Astrocyte (in vitro differentiated cells and primary cell): ENCODE measurements around the gene KLHDC7A. TPM values are rescaled to one million over a fixed set of nuclear protein-coding genes. Genes with fewer than 3 reads are reported as not detected.

ENCODE experiments used
- DNase-seq: peaks from one replicate; pipeline ENCODE4 v3.0.0-alpha.2; 2010; ENCODE audit warnings: low read depth
- FAIRE-seq: peaks from 2 replicates; lab custom pipeline; 2011; peaks lifted over from hg19 to GRCh38; lab: Jason Lieb, UNC
- H2AFZ ChIP-seq: 2 replicates; pipeline ENCODE4 v1.6.0; 2012; ENCODE audit warnings: low read depth, low read length, inconsistent platforms
- H3K27ac ChIP-seq: 2 replicates; pipeline ENCODE4 v1.5.1; 2011; ENCODE audit warnings: low read depth, low read length, inconsistent platforms
- H3K27me3 ChIP-seq: 2 replicates; pipeline ENCODE4 v1.6.0; 2011; ENCODE audit warnings: low read length, inconsistent platforms; ENCODE audit not compliant: insufficient read depth
- H3K36me3 ChIP-seq: 2 replicates; pipeline ENCODE4 v1.5.1; 2011; ENCODE audit warnings: low read length, inconsistent platforms; ENCODE audit not compliant: insufficient read depth
- H3K4me1 ChIP-seq: 2 replicates; pipeline ENCODE4 v1.5.1; 2011; ENCODE audit warnings: low read length, inconsistent platforms; ENCODE audit not compliant: insufficient read depth
- H3K4me2 ChIP-seq: 2 replicates; pipeline ENCODE4 v1.6.0; 2012; ENCODE audit warnings: low read length, inconsistent platforms
- H3K4me3 ChIP-seq: 2 replicates; pipeline ENCODE4 v1.5.1; 2011; ENCODE audit warnings: low read depth, mild to moderate bottlenecking, low read length, inconsistent platforms; ENCODE audit not compliant: insufficient read depth
- H3K79me2 ChIP-seq: 2 replicates; pipeline ENCODE4 v1.6.0; 2012; ENCODE audit warnings: mild to moderate bottlenecking, low read length, inconsistent platforms; ENCODE audit not compliant: insufficient read depth
- H3K9ac ChIP-seq: 2 replicates; pipeline ENCODE4 v1.6.0; 2012; ENCODE audit warnings: mild to moderate bottlenecking, low read length, inconsistent platforms
- H3K9me3 ChIP-seq: 2 replicates; pipeline ENCODE4 v1.5.1; 2012; ENCODE audit warnings: low read depth, mild to moderate bottlenecking, low read length, inconsistent platforms; ENCODE audit not compliant: insufficient read depth
- H4K20me1 ChIP-seq: 2 replicates; pipeline ENCODE4 v1.6.0; 2012; ENCODE audit warnings: low read length, inconsistent platforms; ENCODE audit not compliant: insufficient read depth
- H3K27ac Mint-ChIP-seq: one replicate; pipeline ENCODE4 v1.8.0; 2021; ENCODE audit warnings: mild to moderate bottlenecking, mixed read lengths; ENCODE audit not compliant: unreplicated experiment
- H3K27me3 Mint-ChIP-seq: one replicate; pipeline ENCODE4 v1.8.0; 2021; ENCODE audit warnings: low read depth, mixed read lengths; ENCODE audit not compliant: unreplicated experiment
- H3K36me3 Mint-ChIP-seq: one replicate; pipeline ENCODE4 v1.8.0; 2021; ENCODE audit warnings: low read depth, mixed read lengths; ENCODE audit not compliant: unreplicated experiment
- H3K4me1 Mint-ChIP-seq: one replicate; pipeline ENCODE4 v1.8.0; 2021; ENCODE audit warnings: low read depth, mixed read lengths; ENCODE audit not compliant: unreplicated experiment
- H3K4me3 Mint-ChIP-seq: one replicate; pipeline ENCODE4 v1.8.0; 2021; ENCODE audit warnings: mild to moderate bottlenecking, moderate library complexity, mixed read lengths; ENCODE audit not compliant: unreplicated experiment
- H3K9me3 Mint-ChIP-seq: one replicate; pipeline ENCODE4 v1.8.0; 2021; ENCODE audit warnings: mild to moderate bottlenecking, mixed read lengths; ENCODE audit not compliant: unreplicated experiment
- EZH2 ChIP-seq: IDR thresholded peaks from 2 replicates; pipeline ENCODE4 v1.6.1; 2012; ENCODE audit warnings: mild to moderate bottlenecking, low read length, inconsistent platforms; ENCODE audit not compliant: insufficient read depth
- total RNA-seq: library from RNA; stranded (reverse); gene quantifications from 2 replicates; pipeline ENCODE4 v1.2.1, GENCODE V29; 2021
- TF ChIP-seq, protein P1 (sequence below): IDR thresholded peaks from 2 replicates; pipeline ENCODE4 v1.5.1; 2011; ENCODE audit warnings: low read depth, mild to moderate bottlenecking, inconsistent platforms, low read length, moderate library complexity; ENCODE audit not compliant: insufficient read depth

The KLHDC7A gene
- total RNA-seq, 1 donor from 2014 or later = 0.14 TPM

GRCh38 chr1:18511149-18511873 lies 30.6 kb downstream of the KLHDC7A start:
- Histone ChIP-seq H3K4me3 (no peak overlapping the region), H3K36me3 (no peaks in the 10 kb centered on the region), H4K20me1 (no peaks in the 10 kb centered on the region), H3K27ac (no peak overlapping the region), H3K27me3 (no peaks in the 10 kb centered on the region), H2AFZ (no peak overlapping the region), H3K4me1 (no peaks in the 10 kb centered on the region), H3K9me3 (peaks cover 5% of the 10 kb centered on the region), H3K4me2 (no peak overlapping the region), H3K79me2 (no peaks in the 10 kb centered on the region), H3K9ac (no peak overlapping the region)
- H3K36me3 Mint-ChIP-seq = no peaks in the 10 kb centered on the region
- no peak overlapping the region for H3K4me3 Mint-ChIP-seq
- FAIRE-seq (no peak), DNase-seq (no peak)
- peaks cover 6% of the 10 kb centered on the region for H3K9me3 Mint-ChIP-seq
- TF ChIP-seq EZH2 = no peak
- TF ChIP-seq, protein P1, sequence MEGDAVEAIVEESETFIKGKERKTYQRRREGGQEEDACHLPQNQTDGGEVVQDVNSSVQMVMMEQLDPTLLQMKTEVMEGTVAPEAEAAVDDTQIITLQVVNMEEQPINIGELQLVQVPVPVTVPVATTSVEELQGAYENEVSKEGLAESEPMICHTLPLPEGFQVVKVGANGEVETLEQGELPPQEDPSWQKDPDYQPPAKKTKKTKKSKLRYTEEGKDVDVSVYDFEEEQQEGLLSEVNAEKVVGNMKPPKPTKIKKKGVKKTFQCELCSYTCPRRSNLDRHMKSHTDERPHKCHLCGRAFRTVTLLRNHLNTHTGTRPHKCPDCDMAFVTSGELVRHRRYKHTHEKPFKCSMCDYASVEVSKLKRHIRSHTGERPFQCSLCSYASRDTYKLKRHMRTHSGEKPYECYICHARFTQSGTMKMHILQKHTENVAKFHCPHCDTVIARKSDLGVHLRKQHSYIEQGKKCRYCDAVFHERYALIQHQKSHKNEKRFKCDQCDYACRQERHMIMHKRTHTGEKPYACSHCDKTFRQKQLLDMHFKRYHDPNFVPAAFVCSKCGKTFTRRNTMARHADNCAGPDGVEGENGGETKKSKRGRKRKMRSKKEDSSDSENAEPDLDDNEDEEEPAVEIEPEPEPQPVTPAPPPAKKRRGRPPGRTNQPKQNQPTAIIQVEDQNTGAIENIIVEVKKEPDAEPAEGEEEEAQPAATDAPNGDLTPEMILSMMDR = no peak
- H3K27ac Mint-ChIP-seq = no peak overlapping the region
- H3K27me3 Mint-ChIP-seq = peaks cover 7% of the 10 kb centered on the region
- H3K4me1 Mint-ChIP-seq = no peaks in the 10 kb centered on the region

DNA sequence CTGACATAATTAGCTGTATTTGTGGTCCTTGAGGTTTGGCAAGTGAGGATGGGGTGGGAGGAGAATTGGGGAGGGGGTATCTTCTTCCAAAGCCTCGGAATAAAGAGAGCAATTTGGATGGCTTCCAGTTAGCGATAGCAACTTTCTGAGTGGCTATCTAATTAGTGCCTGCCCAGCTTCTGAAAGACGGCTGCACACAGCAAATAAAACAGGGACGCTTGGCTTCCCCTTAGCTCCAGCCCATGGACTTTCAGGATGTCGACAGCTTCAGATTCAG lies 31.1 kb downstream of the KLHDC7A start:
- no peak for FAIRE-seq
- H3K9me3 ChIP-seq = peaks cover 5% of the 10 kb centered on the region
- no peaks in the 10 kb centered on the region for H3K27me3 ChIP-seq
- H3K4me1 Mint-ChIP-seq = no peaks in the 10 kb centered on the region
- DNase-seq = no peak
- H3K9me3 Mint-ChIP-seq = peaks cover 6% of the 10 kb centered on the region
- no peaks in the 10 kb centered on the region for H4K20me1 ChIP-seq
- H3K9ac ChIP-seq = no peak overlapping the region
- no peaks in the 10 kb centered on the region for H3K4me1 ChIP-seq
- TF ChIP-seq, protein P1 = no peak
- no peak for TF ChIP-seq EZH2
- peaks cover 3% of the 10 kb centered on the region for H3K27me3 Mint-ChIP-seq
- no peak overlapping the region for H3K4me2 ChIP-seq
- H3K36me3 ChIP-seq = no peaks in the 10 kb centered on the region
- H3K36me3 Mint-ChIP-seq = no peaks in the 10 kb centered on the region
- H3K27ac Mint-ChIP-seq = no peak overlapping the region
- no peak overlapping the region for H3K27ac ChIP-seq
- H2AFZ ChIP-seq = no peak overlapping the region
- no peak overlapping the region for H3K4me3 Mint-ChIP-seq
- no peak overlapping the region for H3K4me3 ChIP-seq
- H3K79me2 ChIP-seq = no peaks in the 10 kb centered on the region

- no peak for FAIRE-seq
- peaks cover 5% of the 10 kb centered on the region for H3K9me3 ChIP-seq
These were observed 32.2 kb downstream of the KLHDC7A start for GRCh38 chr1:18512883-18513282.

More at GRCh38 chr1:18512883-18513282, 32.2 kb downstream of the KLHDC7A start:
- no peak overlapping the region for H3K4me3 ChIP-seq
- no peak for DNase-seq
- no peak overlapping the region for H3K4me2 ChIP-seq
- H3K9ac ChIP-seq = no peak overlapping the region
- H3K27me3 ChIP-seq = no peaks in the 10 kb centered on the region
- no peaks in the 10 kb centered on the region for H3K36me3 Mint-ChIP-seq
- no peak overlapping the region for H2AFZ ChIP-seq
- no peak overlapping the region for H3K4me3 Mint-ChIP-seq
- peaks cover 2% of the 10 kb centered on the region for H3K27me3 Mint-ChIP-seq
- H3K79me2 ChIP-seq = no peaks in the 10 kb centered on the region
- H3K36me3 ChIP-seq = no peaks in the 10 kb centered on the region
- TF ChIP-seq, protein P1 = no peak
- no peak for TF ChIP-seq EZH2
- no peaks in the 10 kb centered on the region for H3K4me1 ChIP-seq
- no peaks in the 10 kb centered on the region for H4K20me1 ChIP-seq
- H3K27ac ChIP-seq = no peak overlapping the region
- no peaks in the 10 kb centered on the region for H3K4me1 Mint-ChIP-seq
- H3K27ac Mint-ChIP-seq = no peak overlapping the region
- peaks cover 6% of the 10 kb centered on the region for H3K9me3 Mint-ChIP-seq
